ENCODE measurements around the gene TMEM212.

GRCh38 chr3:171803044-171803443, 40.1 kb upstream of the TMEM212 start:
- TF ChIP-seq, protein P1, sequence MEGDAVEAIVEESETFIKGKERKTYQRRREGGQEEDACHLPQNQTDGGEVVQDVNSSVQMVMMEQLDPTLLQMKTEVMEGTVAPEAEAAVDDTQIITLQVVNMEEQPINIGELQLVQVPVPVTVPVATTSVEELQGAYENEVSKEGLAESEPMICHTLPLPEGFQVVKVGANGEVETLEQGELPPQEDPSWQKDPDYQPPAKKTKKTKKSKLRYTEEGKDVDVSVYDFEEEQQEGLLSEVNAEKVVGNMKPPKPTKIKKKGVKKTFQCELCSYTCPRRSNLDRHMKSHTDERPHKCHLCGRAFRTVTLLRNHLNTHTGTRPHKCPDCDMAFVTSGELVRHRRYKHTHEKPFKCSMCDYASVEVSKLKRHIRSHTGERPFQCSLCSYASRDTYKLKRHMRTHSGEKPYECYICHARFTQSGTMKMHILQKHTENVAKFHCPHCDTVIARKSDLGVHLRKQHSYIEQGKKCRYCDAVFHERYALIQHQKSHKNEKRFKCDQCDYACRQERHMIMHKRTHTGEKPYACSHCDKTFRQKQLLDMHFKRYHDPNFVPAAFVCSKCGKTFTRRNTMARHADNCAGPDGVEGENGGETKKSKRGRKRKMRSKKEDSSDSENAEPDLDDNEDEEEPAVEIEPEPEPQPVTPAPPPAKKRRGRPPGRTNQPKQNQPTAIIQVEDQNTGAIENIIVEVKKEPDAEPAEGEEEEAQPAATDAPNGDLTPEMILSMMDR (IDR thresholded peaks at IDR 0.05; ENCODE audit: insufficient read depth, low read length): no peak
- TF ChIP-seq, protein P2, sequence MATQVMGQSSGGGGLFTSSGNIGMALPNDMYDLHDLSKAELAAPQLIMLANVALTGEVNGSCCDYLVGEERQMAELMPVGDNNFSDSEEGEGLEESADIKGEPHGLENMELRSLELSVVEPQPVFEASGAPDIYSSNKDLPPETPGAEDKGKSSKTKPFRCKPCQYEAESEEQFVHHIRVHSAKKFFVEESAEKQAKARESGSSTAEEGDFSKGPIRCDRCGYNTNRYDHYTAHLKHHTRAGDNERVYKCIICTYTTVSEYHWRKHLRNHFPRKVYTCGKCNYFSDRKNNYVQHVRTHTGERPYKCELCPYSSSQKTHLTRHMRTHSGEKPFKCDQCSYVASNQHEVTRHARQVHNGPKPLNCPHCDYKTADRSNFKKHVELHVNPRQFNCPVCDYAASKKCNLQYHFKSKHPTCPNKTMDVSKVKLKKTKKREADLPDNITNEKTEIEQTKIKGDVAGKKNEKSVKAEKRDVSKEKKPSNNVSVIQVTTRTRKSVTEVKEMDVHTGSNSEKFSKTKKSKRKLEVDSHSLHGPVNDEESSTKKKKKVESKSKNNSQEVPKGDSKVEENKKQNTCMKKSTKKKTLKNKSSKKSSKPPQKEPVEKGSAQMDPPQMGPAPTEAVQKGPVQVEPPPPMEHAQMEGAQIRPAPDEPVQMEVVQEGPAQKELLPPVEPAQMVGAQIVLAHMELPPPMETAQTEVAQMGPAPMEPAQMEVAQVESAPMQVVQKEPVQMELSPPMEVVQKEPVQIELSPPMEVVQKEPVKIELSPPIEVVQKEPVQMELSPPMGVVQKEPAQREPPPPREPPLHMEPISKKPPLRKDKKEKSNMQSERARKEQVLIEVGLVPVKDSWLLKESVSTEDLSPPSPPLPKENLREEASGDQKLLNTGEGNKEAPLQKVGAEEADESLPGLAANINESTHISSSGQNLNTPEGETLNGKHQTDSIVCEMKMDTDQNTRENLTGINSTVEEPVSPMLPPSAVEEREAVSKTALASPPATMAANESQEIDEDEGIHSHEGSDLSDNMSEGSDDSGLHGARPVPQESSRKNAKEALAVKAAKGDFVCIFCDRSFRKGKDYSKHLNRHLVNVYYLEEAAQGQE (IDR thresholded peaks at IDR 0.05; ENCODE audit: insufficient replicate concordance, low read depth): no peak
- TF ChIP-seq POLR2AphosphoS5 (IDR thresholded peaks at IDR 0.05; ENCODE audit: low read depth) (no peak), GABPA (IDR thresholded peaks at IDR 0.05; ENCODE audit: low read depth) (no peak)
